ENCODE data around the gene RNF220.

GRCh38 chr1:44483089-44483874 lies 78.2 kb downstream of the RNF220 start:
- TF ChIP-seq CTCF (IDR thresholded peaks at IDR 0.05) (no peak), ELF4 (CRISPR knock-in tag; IDR thresholded peaks at IDR 0.05; ENCODE audit: low read depth) (no peak), MAX (CRISPR knock-in tag; IDR thresholded peaks at IDR 0.05) (no peak)
- TF ChIP-seq, protein P1, sequence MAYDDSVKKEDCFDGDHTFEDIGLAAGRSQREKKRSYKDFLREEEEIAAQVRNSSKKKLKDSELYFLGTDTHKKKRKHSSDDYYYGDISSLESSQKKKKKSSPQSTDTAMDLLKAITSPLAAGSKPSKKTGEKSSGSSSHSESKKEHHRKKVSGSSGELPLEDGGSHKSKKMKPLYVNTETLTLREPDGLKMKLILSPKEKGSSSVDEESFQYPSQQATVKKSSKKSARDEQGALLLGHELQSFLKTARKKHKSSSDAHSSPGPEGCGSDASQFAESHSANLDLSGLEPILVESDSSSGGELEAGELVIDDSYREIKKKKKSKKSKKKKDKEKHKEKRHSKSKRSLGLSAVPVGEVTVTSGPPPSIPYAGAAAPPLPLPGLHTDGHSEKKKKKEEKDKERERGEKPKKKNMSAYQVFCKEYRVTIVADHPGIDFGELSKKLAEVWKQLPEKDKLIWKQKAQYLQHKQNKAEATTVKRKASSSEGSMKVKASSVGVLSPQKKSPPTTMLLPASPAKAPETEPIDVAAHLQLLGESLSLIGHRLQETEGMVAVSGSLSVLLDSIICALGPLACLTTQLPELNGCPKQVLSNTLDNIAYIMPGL (CRISPR knock-in tag; IDR thresholded peaks at IDR 0.05) = no peak

Data from WTC11 (cell line).